ENCODE data around the gene SLC5A10.

- TF ChIP-seq CTCF (conservative IDR thresholded peaks at IDR 0.05; ENCODE audit: low read depth, low read length): no peak
- no peak for TF ChIP-seq EZH2 (IDR thresholded peaks at IDR 0.05; ENCODE audit: borderline replicate concordance, low read depth, low read length, poor library complexity, severe bottlenecking)
These were observed 43.3 kb downstream of the SLC5A10 start for GRCh38 chr17:18995220-18995619.

Measured in A673 (cell line).